Activated CD4-positive, alpha-beta T cell treated with anti-CD3 and anti-CD28 coated beads for 24 hours (primary cell): Measurements from ENCODE around the gene FGD2.

ENCODE experiments used
- DNase-seq, 2 donors: peaks; one replicate each; pipeline ENCODE4 v3.0.0-alpha.2; 2020; ENCODE audit warnings: low read depth in 2 of 2

The FGD2 gene

GRCh38 chr6:37005061-37005810 lies at the start of gene FGD2:
Gene FGD2 (plus strand): TSS chr6:37005655. CDS start chr6:37005818, 163 bp downstream.
- no peak for DNase-seq

GRCh38 chr6:36955671-36956445 lies 49.6 kb upstream of the FGD2 start:
- DNase-seq, result no peak

GRCh38 chr6:36956446-36956820 lies 49.0 kb upstream of the FGD2 start:
- DNase-seq, result no peak

- DNase-seq, result no peak
Measured at GRCh38 chr6:36957773-36958271, 47.6 kb upstream of the FGD2 start.

- DNase-seq, result no peak
Measured at GRCh38 chr6:36958775-36959554, 46.5 kb upstream of the FGD2 start.

- no peak for DNase-seq
Measured at GRCh38 chr6:36959555-36960250, 45.8 kb upstream of the FGD2 start.

- DNase-seq, result no peak
Measured at GRCh38 chr6:36961441-36962435, 43.7 kb upstream of the FGD2 start.

- DNase-seq, result peak; percentile 59 to 63
Measured at GRCh38 chr6:36962874-36963273, 42.6 kb upstream of the FGD2 start.

- no peak for DNase-seq
Measured at GRCh38 chr6:36963451-36964290, 41.8 kb upstream of the FGD2 start.

GRCh38 chr6:36964349-36964748 lies 41.1 kb upstream of the FGD2 start:
- no peak for DNase-seq

- DNase-seq, result no peak
Measured at GRCh38 chr6:36964908-36965307, 40.5 kb upstream of the FGD2 start.

GRCh38 chr6:36967301-36967700 lies 38.2 kb upstream of the FGD2 start:
- no peak for DNase-seq

- no peak for DNase-seq
Measured at GRCh38 chr6:36967757-36968156, 37.7 kb upstream of the FGD2 start.

- no peak for DNase-seq
Measured at GRCh38 chr6:36968266-36968977, 37.0 kb upstream of the FGD2 start.

GRCh38 chr6:36969240-36969691 lies 36.2 kb upstream of the FGD2 start:
- DNase-seq, result no peak

GRCh38 chr6:36969988-36970891 lies 35.2 kb upstream of the FGD2 start:
- DNase-seq, result no peak
